Measurements from ENCODE around the gene ASCL1. TPM values are rescaled to one million over a fixed set of nuclear protein-coding genes. Genes with fewer than 3 reads are reported as not detected.
A peak's percentile ranks its signal among the peaks of the same experiment; 100 is the strongest.

The ASCL1 gene
- total RNA-seq, 1 experiment from 2014 or later, result not detected

- TF ChIP-seq CTCF (conservative IDR thresholded peaks at IDR 0.05; ENCODE audit: low read depth, low read length) (no peak), EZH2 (IDR thresholded peaks at IDR 0.05; ENCODE audit: borderline replicate concordance, low read depth, low read length, poor library complexity, severe bottlenecking) (no peak)
- no TSS peak for BruUV-seq (replicated peaks)
- no peak for DNase-seq (ENCODE audit: low spot score)
- ChIA-PET POLR2A (ENCODE audit: low non-redundant PET) (no interaction called here), CTCF (no interaction called here)
- H3K27ac ChIP-seq (ENCODE audit: low read depth, low read length, poor library complexity, severe bottlenecking), result no peak overlapping the region
- H3K4me3 ChIP-seq (ENCODE audit: low read depth, low read length, poor library complexity, severe bottlenecking), result no peak overlapping the region
- H3K27me3 ChIP-seq (replicated peaks; ENCODE audit: insufficient read depth, low read depth, low read length, poor library complexity), result peaks cover 100% of the 10 kb centered on the region
- intact Hi-C loops (cut with micrococcal nuclease; ENCODE audit: unreplicated experiment), result no loop called here
- no peaks in the 10 kb centered on the region for H3K9me3 ChIP-seq (ENCODE audit: low read depth, low read length, poor library complexity, severe bottlenecking)
- no peaks in the 10 kb centered on the region for H3K4me1 ChIP-seq (ENCODE audit: insufficient read depth, low read length, poor library complexity, severe bottlenecking)
- no peaks in the 10 kb centered on the region for H3K36me3 ChIP-seq (ENCODE audit: insufficient read depth, low read length, poor library complexity, severe bottlenecking)
These were observed 3.3 kb upstream of the ASCL1 start for GRCh38 chr12:102954134-102954533.

- H3K36me3 ChIP-seq (ENCODE audit: insufficient read depth, low read length, poor library complexity, severe bottlenecking), result no peaks in the 10 kb centered on the region
- ChIA-PET POLR2A (ENCODE audit: low non-redundant PET) (no interaction called here), CTCF (no interaction called here)
- no TSS peak for BruUV-seq (replicated peaks)
- H3K4me1 ChIP-seq (ENCODE audit: insufficient read depth, low read length, poor library complexity, severe bottlenecking), result no peaks in the 10 kb centered on the region
- H3K9me3 ChIP-seq (ENCODE audit: low read depth, low read length, poor library complexity, severe bottlenecking), result no peaks in the 10 kb centered on the region
- H3K27ac ChIP-seq (ENCODE audit: low read depth, low read length, poor library complexity, severe bottlenecking), result no peak overlapping the region
- no peak for DNase-seq (ENCODE audit: low spot score)
- H3K4me3 ChIP-seq (ENCODE audit: low read depth, low read length, poor library complexity, severe bottlenecking), result no peak overlapping the region
- peaks cover 100% of the 10 kb centered on the region for H3K27me3 ChIP-seq (replicated peaks; ENCODE audit: insufficient read depth, low read depth, low read length, poor library complexity)
- intact Hi-C loops (cut with micrococcal nuclease; ENCODE audit: unreplicated experiment), result no loop called here
- TF ChIP-seq EZH2 (IDR thresholded peaks at IDR 0.05; ENCODE audit: borderline replicate concordance, low read depth, low read length, poor library complexity, severe bottlenecking) (peak; percentile 42), CTCF (conservative IDR thresholded peaks at IDR 0.05; ENCODE audit: low read depth, low read length) (no peak)
These were observed 1.3 kb upstream of the ASCL1 start for GRCh38 chr12:102955926-102956737.

GRCh38 chr12:102956738-102957327, 641 bp upstream of the ASCL1 start:
- TF ChIP-seq EZH2 (IDR thresholded peaks at IDR 0.05; ENCODE audit: borderline replicate concordance, low read depth, low read length, poor library complexity, severe bottlenecking), result peak; percentile 32
- no peak for TF ChIP-seq CTCF (conservative IDR thresholded peaks at IDR 0.05; ENCODE audit: low read depth, low read length)
- ChIA-PET POLR2A (ENCODE audit: low non-redundant PET) (no interaction called here), CTCF (no interaction called here)
- H3K36me3 ChIP-seq (ENCODE audit: insufficient read depth, low read length, poor library complexity, severe bottlenecking), result no peaks in the 10 kb centered on the region
- no peaks in the 10 kb centered on the region for H3K4me1 ChIP-seq (ENCODE audit: insufficient read depth, low read length, poor library complexity, severe bottlenecking)
- H3K27me3 ChIP-seq (replicated peaks; ENCODE audit: insufficient read depth, low read depth, low read length, poor library complexity), result peaks cover 100% of the 10 kb centered on the region
- no peak overlapping the region for H3K27ac ChIP-seq (ENCODE audit: low read depth, low read length, poor library complexity, severe bottlenecking)
- no TSS peak for BruUV-seq (replicated peaks)
- H3K4me3 ChIP-seq (ENCODE audit: low read depth, low read length, poor library complexity, severe bottlenecking), result no peak overlapping the region
- no peak for DNase-seq (ENCODE audit: low spot score)
- intact Hi-C loops (cut with micrococcal nuclease; ENCODE audit: unreplicated experiment), result no loop called here
- no peaks in the 10 kb centered on the region for H3K9me3 ChIP-seq (ENCODE audit: low read depth, low read length, poor library complexity, severe bottlenecking)
